GM19035 (cell line): ENCODE data around the gene CAMKK1.

ENCODE experiments used
- ATAC-seq: cut with Tn5 transposase; IDR thresholded peaks from one replicate; pipeline ENCODE4 v1.9.1; 2021; ENCODE audit not compliant: unreplicated experiment

Gene CAMKK1

DNA sequence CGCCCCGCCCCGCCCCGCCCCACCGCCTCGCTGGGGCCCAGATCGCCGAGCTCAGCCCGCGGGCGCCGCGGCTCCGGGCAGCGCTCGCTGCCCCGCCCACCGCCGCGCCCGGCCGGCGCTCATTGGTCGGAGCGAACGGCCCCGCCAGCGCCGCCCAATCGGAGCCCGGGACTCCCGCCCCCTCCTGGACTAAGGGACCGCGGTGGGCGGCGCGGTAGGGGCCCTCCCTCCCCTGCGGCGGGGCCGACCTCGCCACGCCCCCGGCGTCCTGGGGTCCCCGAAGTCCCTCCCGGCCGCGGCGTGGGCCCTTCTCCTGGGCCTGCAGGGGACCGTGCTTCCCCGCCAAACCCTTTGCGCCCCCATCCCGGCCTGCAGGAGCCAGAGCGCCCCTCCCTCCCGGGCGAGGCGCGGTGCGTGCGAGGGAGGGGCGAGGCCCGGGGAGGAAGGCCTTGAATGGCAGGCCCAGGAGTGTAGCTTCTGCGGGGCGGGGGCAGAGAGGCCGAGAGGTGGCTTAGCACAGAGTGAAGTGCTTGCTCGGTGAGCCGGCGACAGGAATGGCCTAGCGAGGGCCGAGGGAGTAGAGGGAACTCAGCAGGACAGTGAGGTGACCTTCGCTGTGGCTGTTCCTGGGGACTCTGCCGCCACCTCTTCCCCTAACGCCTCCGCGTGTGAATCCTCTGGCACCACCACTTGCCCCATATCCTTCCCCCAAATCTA lies at the start of gene CAMKK1:
TSS of gene CAMKK1 (minus strand) at position 51 of the 717 bp plus-strand sequence. CDS start 7,366 bp downstream, outside the sequence.
- peak; percentile 83 for ATAC-seq

DNA sequence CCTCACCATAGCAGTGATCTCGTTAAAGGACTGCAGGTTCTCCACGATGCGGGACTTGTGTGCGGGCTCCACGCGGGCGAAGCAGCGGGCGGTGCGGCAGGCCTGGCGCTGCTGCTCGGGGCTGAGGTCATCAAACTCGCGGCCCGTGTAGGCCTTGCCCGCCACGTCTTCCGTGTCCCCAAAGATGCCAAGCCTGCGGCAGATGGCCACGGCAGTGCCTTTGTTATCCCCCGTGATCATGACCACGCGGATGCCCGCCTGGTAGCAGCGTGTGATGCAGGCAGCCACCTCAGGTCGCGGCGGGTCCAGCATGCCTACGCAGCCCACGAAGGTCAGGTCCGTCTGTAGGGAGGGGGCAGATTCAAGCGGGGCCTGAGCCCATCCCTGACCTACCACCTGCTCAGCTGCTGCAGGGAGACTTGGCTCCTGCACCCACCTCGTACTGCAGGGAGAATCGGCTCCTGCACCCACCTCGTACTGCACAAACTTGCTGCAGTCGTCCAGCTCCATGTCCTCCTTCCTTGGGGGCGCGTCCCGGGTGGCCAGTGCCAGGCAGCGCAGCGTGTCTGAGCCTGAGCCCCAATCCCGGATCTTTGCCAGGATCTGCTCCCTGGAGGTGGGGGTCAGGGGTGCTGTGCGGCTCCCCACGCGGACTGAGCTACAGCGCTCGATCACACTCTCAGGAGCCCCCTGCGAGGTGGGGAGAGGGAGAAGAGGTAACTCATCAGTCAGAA lies 48.3 kb upstream of the CAMKK1 start:
- ATAC-seq: no peak

GRCh38 chr17:3937359-3937758 lies 44.5 kb upstream of the CAMKK1 start:
- ATAC-seq: no peak

DNA sequence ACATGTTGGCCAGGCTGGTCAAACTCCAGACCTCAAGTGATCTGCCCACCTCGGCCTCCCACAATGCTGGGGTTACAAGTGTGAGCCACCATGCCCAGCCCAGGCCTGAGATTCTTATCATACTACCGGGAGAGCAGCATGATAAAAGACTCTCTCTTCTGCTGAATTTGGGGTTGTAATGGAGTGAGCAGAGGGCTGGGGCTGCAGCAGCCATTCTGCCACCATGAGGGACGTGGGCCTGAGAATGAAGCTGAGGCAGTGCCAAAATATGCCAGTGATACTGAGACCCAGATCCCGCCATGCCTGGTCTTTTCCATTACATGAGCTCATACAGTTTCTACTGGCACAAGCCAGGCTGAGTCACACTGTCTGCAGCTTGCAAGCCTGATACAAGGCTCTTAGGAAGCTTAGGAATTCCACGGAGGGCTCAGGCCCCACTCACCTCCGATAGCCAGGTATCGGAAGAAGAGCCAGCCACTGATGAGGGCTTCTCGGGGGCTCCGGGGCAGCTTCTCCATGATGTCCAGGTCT lies 43.0 kb upstream of the CAMKK1 start:
- no peak for ATAC-seq

GRCh38 chr17:3935140-3935542 lies 42.3 kb upstream of the CAMKK1 start:
- no peak for ATAC-seq

DNA sequence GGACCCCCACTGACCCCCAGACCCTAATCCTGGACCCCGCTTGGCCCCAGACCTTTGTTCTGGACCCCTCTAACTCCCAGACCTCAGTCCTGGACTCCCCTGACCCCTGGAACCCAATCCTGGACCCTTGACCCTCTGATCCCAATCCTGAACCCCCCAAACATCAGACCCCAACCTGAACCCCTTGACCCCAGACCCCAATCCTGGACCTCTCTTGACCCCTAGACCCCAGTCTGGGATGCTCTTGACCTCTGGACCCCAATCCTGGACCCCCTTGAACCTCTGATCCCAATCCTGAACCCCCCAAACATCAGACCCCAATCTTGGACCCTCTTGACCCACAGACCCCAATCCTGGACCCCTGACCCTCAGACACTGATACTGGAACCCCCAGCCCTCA lies 36.9 kb upstream of the CAMKK1 start:
- ATAC-seq: no peak

DNA sequence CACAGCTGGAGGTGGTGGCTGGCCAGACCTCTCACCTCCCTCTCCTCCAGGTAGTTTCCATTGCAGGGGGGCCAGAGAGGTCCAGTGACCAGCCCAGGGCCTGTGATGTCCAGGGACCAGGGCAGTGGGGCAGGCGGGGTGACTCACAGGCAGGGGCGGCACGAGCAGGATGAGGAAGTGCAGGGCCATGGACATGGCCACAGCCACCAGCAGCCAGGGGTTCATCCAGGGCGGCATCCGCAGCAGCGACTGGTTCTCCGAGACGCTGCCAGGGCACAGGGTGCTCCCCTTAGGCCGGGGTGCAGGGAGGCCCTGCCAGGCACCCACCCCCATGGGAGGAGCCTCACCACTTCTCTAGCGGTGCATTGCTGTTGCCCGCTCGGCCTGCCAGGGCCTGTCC lies 36.3 kb upstream of the CAMKK1 start:
- no peak for ATAC-seq

GRCh38 chr17:3928406-3928805 lies 35.6 kb upstream of the CAMKK1 start:
- no peak for ATAC-seq

DNA sequence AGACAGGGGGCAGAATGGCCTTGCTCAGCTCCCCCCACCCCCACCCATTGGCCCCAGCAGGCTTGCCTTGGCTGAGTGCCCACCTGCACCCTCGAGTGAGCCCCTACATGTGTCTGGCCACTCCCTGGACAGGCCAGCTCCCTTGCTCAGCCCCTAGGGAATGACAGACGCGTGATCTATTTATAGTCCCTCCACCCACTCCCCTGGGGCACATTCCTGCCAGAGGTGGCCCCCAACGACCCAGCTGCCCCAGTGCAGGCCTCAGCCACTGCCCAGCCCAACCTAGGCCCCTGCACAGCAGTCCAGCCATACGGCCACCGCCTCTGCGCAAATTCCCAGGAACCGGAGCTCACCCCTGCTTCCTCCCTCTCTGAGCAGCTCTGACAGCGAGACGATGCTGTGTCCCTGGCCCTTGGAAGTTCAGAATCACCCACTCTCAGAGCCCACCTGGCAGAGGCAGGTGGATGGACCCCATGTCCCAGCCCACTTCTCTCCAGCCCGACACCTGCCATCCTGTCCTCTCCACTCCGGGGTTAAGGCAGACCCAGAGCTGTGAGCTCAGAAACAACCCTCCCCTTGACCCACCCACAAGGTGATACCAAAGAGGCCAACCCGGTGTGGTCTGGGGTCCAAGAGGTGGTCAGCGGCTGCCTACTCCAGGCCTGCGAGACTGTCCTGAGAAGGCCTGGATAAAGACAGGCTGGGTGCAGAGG lies 34.9 kb upstream of the CAMKK1 start:
- no peak for ATAC-seq

DNA sequence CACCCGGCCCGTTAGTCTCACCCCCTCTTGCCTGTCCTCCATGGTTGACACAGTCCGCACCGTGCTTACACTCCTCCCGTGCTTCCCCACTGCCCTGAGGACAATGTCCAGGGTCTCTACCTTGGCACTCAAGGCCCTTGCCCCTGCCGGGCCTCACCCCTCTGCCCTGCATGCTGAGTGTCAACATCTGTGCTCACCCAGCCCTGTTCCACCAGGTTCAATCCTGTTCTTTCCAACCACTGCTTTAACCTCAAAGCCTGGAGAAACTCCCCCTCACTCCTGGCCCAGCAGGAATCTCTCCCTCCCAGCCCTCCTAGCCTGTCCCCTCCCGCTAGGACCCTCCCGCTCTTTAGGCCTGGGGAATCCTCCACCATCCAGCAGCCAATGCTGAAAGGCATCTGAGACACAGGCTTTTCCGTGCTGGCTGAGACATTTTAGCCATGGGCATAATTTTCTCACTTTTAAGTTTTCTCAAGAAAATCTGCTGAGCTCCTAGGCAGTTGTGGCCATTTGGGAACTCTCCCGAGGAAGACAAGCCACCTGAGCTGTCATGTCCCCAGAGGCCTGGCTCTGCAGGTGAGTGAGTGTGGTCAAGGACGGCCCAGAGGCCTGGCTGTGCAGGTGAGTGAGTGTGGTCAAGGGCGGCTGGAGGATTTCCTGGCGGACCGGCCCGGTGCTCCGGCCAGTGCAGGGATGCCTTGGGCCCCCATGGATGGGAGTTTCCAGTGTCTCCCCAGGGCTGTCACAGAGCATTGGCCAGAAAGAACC lies 34.2 kb upstream of the CAMKK1 start:
- no peak for ATAC-seq

- ATAC-seq: no peak
These were observed 33.0 kb upstream of the CAMKK1 start for GRCh38 chr17:3925684-3926485.

DNA sequence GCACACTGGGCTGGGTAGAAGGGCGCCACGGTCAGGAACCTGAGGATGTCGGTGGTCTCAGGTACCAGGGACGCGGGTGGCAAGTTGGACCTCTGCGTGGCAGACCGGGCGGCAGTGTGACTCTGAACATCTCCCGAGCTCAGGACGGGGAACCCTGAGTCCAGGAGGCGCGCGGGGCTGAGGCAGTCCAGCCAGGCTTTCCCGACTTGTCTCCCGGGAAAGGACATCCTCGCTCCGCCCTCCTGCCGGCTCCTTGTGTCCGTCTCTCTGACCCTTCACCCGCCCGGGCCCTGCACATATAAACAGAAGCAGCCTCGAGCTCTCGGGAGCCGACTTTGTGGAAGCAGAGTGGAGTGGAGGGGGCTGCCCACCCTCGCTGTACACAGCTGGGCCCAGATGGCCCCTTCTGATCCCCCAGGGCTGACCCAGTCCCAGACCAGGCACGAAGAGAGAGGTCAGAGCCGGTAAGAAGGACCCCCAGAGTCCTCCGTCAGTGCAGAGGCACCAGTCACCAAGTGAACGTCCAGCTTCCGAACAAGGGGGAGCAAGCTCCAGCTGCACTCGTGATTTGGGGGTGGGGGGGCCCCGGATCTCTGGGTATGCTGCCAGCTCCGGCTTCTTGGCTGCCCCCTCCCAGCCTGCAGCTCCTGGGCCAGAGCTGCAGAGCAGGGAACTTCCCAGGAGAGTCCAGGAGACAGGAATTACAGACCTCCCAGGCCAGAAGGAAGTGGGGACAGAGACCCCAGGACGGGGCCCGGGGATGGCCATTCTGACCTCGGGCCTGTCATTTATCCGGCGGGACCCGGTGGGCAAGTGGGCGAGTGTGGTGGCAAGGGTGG lies 31.9 kb upstream of the CAMKK1 start:
- ATAC-seq: no peak

GRCh38 chr17:3923466-3924190 lies 30.8 kb upstream of the CAMKK1 start:
- no peak for ATAC-seq

DNA sequence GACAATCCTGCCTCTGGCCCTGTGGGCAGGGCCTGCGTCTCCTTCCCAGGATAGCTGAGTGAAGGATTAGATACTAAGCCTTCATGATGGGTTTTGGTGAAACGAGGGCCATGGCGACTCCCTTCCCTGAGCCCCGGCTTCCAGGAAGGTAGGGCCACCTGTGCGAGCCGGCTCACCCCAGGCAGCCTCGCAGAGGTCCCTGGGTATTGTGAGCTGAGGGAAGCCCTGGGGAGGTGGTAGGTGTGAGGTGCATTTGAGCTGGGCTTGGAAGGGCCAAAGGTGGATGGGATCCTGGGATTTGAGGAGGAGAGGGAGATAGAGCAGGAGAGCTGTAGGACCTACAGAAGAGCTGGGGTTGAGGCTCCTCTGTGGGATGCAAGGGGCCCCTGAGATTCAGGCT lies 29.9 kb upstream of the CAMKK1 start:
- no peak for ATAC-seq

- no peak for ATAC-seq
These were observed 28.9 kb upstream of the CAMKK1 start for GRCh38 chr17:3921502-3922319.

- ATAC-seq: no peak
These were observed 28.2 kb upstream of the CAMKK1 start for GRCh38 chr17:3921006-3921405.

GRCh38 chr17:3919123-3919624 lies 26.3 kb upstream of the CAMKK1 start:
- ATAC-seq: no peak
